ENCODE results near the gene PLAC1.

The PLAC1 gene

DNA sequence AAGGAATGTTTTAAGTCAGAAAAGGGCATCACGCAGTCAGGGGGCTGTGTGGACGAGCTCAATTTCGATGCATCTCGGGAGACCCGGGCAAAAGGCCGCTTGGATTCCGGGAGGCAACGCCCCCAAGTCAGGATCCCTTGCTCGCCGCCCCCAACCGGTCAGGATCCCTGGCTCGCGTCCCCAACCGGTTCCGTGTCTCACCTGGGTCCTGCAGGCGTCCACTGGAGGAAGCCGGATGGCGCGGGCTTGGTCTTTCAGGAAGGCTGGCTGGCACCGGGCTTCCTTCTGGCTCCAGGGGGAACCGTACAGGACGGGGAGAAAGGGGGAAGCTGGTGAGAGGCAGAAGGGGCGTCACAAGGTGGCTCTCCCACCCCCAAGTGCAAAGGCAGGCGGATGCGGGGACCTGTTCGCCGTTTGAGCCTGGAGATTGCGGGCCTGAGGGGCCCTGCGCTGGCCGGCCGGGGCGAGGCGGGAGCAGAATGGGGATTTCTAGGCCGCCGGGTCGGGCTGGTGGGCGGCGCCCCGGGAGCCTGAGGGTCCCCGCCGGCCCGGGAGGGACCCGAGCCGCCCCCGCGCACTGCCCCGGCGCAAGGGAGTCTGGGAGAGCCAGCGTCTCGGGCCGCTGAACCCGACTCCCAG lies 113.6 kb downstream of the PLAC1 start:
- no peak overlapping the region for H3K4me3 ChIP-seq (replicated peaks in 1 of 2; ENCODE audit: low read depth in 2 of 2, low read length in 2 of 2)
- no peak for DNase-seq (ENCODE audit: low read depth in 2 of 2)
- TF ChIP-seq, protein P1, sequence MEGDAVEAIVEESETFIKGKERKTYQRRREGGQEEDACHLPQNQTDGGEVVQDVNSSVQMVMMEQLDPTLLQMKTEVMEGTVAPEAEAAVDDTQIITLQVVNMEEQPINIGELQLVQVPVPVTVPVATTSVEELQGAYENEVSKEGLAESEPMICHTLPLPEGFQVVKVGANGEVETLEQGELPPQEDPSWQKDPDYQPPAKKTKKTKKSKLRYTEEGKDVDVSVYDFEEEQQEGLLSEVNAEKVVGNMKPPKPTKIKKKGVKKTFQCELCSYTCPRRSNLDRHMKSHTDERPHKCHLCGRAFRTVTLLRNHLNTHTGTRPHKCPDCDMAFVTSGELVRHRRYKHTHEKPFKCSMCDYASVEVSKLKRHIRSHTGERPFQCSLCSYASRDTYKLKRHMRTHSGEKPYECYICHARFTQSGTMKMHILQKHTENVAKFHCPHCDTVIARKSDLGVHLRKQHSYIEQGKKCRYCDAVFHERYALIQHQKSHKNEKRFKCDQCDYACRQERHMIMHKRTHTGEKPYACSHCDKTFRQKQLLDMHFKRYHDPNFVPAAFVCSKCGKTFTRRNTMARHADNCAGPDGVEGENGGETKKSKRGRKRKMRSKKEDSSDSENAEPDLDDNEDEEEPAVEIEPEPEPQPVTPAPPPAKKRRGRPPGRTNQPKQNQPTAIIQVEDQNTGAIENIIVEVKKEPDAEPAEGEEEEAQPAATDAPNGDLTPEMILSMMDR (IDR thresholded peaks at IDR 0.05; ENCODE audit: low read depth, low read length) = no peak

DNA sequence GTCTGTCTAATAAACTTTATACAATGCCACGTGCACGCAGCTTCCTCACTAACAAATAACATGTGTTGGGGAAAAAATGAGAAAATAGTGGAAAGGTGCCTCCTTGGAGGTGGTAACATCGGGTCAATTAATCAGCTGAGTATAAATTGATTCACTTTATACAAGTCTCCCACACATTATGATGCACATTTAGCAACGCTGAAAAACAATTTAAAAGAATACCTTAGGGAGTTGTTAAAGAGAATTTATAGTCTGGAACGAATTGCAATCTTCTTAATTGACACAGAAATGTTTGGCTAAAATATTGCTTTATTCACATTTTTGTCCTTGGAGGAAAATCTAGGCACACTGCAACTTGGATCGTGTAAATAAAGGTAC lies 114.1 kb downstream of the PLAC1 start:
- DNase-seq (ENCODE audit: low read depth in 2 of 2) = no peak
- H3K4me3 ChIP-seq (replicated peaks in 1 of 2; ENCODE audit: low read depth in 2 of 2, low read length in 2 of 2) = no peak overlapping the region
- TF ChIP-seq, protein P1 (IDR thresholded peaks at IDR 0.05; ENCODE audit: low read depth, low read length) = no peak

DNA sequence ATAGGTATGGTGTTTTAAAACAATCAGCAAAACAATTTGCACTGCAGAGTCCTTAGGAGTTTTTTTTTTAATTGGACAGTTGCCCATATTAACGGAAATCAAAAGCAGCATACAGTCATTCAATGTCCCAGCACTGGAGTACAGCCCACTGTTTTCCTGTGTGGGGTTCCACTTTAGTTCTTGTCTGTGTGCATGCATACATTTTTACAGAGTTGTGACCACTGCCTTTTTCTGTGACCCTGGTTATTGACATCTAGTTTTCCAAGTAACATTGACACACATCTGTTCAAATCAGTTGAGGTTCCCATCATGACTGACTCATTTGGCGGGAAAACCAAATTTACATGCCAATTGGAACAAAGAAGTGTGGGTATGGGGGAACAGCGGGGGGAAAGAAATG lies 115.0 kb downstream of the PLAC1 start:
- DNase-seq (ENCODE audit: low read depth in 2 of 2) = no peak
- TF ChIP-seq, protein P1 (IDR thresholded peaks at IDR 0.05; ENCODE audit: low read depth, low read length) = no peak
- H3K4me3 ChIP-seq (replicated peaks in 1 of 2; ENCODE audit: low read depth in 2 of 2, low read length in 2 of 2) = no peak overlapping the region

DNA sequence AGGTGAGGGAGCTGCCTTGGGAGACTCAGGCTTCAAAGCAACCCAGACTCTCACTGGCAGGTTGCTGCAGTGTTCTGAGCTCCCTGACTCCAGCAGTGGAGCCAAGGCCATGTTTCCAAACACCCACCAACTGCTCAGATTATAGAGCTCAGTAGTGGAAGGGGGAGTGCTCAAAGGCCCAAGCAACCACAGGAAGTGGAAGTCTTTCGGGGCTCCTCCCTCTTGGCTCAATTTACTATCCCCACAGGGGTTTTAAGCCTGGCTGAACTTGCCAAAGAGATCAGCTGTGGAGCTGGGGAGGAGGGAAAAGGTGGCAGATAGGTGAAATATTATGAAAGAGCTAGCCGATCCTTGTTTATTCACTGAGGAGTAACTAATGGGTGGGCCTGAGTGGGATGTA lies 115.8 kb downstream of the PLAC1 start:
- no peak overlapping the region for H3K4me3 ChIP-seq (replicated peaks in 1 of 2; ENCODE audit: low read depth in 2 of 2, low read length in 2 of 2)
- peak; percentile 69 to 88 for DNase-seq (ENCODE audit: low read depth in 2 of 2)
- TF ChIP-seq, protein P1 (IDR thresholded peaks at IDR 0.05; ENCODE audit: low read depth, low read length) = no peak

DNA sequence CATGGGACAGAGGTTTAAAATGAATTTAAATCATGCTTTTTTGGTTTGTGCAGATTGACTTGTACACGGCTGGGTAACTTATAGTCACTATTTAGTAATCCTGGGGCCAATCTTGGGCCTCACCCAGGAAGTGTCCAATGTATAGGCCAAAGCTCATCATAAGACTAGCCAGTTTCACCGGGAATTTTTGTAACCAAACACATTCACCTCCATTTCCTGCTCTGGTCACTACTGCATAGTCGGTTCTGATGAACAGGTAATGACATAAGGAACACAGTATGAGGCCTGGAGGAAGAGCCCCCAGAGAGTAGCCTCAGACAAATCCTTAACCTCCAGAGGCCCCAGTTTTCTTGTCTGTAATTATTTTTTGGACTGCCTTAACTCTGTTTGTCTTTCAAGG lies 116.4 kb downstream of the PLAC1 start:
- TF ChIP-seq, protein P1 (IDR thresholded peaks at IDR 0.05; ENCODE audit: low read depth, low read length) = no peak
- no peak overlapping the region for H3K4me3 ChIP-seq (replicated peaks in 1 of 2; ENCODE audit: low read depth in 2 of 2, low read length in 2 of 2)
- DNase-seq (ENCODE audit: low read depth in 2 of 2) = no peak

DNA sequence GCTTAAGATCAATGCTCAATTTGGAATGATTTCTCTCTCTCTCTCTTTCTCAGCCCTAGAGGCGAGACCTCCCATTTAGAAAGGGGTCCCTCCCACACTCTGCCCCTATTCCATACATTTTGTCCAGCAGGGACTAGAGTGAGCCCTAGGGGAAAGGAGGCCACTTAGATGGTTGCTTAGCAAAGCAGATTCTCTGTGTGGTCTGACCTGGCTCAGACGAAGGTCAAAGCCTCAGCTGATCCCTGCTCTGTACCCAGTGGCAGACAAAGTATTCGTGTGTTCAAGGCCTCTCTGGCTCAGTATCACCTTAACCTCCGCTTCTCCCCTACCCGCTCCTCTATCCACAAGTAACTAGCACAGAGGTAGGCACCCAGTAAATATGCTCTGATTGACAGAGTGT lies 120.0 kb downstream of the PLAC1 start:
- no peak for DNase-seq (ENCODE audit: low read depth in 2 of 2)
- H3K4me3 ChIP-seq (replicated peaks in 1 of 2; ENCODE audit: low read depth in 2 of 2, low read length in 2 of 2) = no peak overlapping the region
- TF ChIP-seq, protein P1 (IDR thresholded peaks at IDR 0.05; ENCODE audit: low read depth, low read length) = no peak

Measured in cardiac fibroblast (primary cell).